HG02571 (cell line): ENCODE data around the gene PLEKHN1.
A peak's percentile ranks its signal among the peaks of the same experiment; 100 is the strongest.
"Not testable (repeated sequence)": the region's sequence is repeated elsewhere in the genome, so short reads cannot be mapped to it uniquely, and the experiment has no call there.

ENCODE experiments used
- ATAC-seq: cut with Tn5 transposase; IDR thresholded peaks from one replicate; pipeline ENCODE4 v1.9.1; 2021; ENCODE audit warnings: mild to moderate bottlenecking, moderate library complexity; ENCODE audit not compliant: unreplicated experiment

The PLEKHN1 gene

DNA sequence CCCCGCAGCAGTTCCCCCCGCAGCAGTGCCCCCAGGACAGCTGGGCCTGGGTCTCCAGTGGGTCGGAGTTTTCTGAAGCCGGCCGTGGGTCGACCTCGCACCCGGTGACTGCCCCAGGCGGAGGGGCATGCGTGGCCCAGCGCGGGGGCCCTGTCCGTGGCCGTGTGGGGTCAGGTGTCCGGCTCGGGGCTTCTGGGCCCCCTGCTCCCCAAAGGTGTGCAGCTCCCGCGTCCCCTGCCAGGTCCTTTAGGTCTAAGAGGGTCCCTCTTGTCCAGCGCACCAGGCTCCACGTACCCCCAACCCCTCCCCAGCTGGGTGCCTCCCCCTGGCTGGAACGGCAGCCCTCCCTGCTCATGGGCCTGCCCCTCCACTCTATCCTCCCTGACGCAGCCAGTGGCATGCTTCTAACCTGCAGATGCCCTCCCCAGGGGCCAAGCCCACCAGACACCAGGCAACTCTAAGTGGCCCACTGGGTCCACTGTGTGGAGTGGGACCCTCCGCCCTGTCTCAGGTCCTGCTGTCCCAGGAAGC, 39.6 kb downstream of the PLEKHN1 start:
- no peak for ATAC-seq

GRCh38 chr1:1006305-1007159, 40.2 kb downstream of the PLEKHN1 start:
- no peak for ATAC-seq

- not testable (repeated sequence) for ATAC-seq
These were observed 43.8 kb downstream of the PLEKHN1 start for GRCh38 chr1:1010131-1010530.

GRCh38 chr1:1011396-1011949, 45.2 kb downstream of the PLEKHN1 start:
- ATAC-seq, result no peak

DNA sequence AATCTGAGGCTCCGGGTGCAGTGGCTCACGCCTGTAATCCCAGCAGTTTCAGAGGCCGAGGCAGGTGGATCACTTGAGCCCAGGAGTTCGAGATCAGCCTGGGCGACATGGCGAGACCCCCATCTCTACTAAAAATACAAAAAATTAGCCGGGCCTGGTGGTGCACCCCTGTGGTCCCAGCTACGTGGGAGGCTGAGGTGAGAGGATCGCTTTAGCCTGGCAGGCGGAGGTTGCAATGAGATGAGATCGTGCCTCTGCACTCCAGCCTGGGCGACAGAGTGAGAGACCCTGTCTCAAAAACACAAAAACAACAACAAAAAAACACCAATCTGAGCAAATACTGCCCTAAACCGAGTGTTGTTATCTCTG, 46.4 kb downstream of the PLEKHN1 start:
- not testable (repeated sequence) for ATAC-seq

DNA sequence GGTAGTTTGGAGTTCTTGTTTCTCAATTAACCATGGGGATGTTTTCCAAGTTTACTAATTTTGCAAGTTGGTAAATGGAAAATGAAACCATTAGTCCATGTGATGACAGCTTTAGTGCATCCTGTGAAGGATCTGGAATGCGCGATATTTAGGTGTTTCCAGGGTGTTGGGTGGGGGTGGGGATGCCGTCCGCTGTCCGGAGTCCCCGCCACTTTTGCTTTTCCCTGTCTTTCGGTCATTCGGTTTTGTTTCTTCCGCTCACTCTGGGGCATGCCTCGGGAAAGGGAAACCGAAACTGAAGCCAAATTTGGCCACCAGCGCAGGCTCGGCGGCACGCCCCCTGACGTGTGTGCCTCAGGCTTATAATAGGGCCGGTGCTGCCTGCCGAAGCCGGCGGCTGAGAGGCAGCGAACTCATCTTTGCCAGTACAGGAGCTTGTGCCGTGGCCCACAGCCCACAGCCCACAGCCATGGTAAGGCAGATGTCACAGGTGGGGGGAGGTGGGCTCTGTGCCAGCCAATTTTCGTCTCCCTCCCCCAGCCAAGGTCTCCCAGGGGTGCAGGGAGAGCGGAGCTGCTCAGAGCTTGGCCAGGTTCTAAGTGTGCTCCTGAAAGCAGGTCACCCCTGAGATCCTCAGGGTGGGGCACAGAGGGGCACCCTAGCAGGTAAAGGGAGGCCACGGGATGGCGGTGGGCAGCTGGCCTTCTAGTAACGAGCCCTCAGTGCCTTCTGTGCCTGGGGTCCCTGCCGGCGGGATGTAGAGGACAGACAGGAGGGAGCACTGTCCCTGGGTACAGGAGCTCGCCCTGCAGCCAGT, 47.0 kb downstream of the PLEKHN1 start, which contains the start of gene ISG15:
Gene ISG15 (plus strand): TSS at position 393 of the 817 bp plus-strand sequence. CDS start 77 bp downstream, at position 470.
- ATAC-seq, result peak; percentile 72

DNA sequence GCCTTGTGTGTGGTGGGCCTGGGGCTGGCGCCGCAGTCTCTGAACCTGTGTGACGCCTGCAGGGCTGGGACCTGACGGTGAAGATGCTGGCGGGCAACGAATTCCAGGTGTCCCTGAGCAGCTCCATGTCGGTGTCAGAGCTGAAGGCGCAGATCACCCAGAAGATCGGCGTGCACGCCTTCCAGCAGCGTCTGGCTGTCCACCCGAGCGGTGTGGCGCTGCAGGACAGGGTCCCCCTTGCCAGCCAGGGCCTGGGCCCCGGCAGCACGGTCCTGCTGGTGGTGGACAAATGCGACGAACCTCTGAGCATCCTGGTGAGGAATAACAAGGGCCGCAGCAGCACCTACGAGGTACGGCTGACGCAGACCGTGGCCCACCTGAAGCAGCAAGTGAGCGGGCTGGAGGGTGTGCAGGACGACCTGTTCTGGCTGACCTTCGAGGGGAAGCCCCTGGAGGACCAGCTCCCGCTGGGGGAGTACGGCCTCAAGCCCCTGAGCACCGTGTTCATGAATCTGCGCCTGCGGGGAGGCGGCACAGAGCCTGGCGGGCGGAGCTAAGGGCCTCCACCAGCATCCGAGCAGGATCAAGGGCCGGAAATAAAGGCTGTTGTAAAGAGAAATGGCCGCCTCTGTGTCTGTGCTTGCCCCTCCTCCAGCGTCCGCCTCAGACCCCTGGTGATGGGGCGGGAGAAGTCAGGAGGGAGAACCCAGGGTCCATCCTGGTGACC, 47.8 kb downstream of the PLEKHN1 start:
- no peak for ATAC-seq

DNA sequence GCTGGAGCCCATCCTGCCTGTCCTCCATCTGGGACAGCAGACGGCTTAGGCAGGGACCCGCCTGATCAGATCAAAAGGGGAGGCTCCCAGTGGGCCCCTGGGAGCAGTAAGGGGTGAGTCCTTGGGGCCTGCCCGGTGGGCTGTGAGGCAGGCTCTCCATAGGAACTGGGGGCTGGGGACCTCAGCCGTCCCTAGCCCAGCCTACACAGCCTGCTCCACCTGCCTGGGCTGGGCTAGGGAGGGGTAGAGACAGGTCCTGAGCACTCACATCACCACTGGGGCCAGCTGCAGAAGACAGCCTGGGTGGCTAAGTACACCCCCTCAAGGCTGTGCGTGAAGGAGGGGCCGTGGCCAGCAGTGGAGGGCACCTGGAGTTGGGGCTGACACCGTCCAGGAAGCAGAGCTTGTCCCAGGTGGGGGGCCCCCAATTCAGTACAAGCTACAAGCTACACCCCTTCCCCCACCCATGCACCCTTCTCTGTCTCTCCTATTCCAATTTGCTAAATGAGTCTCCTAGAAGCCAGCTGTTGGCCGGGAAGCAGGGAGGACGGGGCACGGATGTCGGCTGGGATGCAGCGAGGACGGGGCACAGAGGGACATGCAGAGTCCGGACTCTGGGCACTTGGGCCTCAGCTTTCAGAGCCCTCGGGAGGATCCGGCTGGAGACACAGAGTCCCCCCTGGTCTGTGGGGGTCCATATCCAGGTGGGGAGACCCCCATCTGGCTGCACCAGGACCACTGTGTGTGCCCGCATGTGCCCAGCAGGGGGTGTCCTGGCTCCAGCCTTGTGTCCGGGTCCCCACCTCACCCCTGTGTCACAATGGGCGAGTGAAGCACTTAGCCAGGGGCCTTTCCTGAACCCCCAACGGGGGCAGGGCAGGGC, 48.8 kb downstream of the PLEKHN1 start:
- no peak for ATAC-seq

- not testable (repeated sequence) for ATAC-seq
These were observed 51.4 kb downstream of the PLEKHN1 start for GRCh38 chr1:1017397-1018320.

GRCh38 chr1:1018321-1018685, 52.0 kb downstream of the PLEKHN1 start:
- ATAC-seq, result not testable (repeated sequence)

DNA sequence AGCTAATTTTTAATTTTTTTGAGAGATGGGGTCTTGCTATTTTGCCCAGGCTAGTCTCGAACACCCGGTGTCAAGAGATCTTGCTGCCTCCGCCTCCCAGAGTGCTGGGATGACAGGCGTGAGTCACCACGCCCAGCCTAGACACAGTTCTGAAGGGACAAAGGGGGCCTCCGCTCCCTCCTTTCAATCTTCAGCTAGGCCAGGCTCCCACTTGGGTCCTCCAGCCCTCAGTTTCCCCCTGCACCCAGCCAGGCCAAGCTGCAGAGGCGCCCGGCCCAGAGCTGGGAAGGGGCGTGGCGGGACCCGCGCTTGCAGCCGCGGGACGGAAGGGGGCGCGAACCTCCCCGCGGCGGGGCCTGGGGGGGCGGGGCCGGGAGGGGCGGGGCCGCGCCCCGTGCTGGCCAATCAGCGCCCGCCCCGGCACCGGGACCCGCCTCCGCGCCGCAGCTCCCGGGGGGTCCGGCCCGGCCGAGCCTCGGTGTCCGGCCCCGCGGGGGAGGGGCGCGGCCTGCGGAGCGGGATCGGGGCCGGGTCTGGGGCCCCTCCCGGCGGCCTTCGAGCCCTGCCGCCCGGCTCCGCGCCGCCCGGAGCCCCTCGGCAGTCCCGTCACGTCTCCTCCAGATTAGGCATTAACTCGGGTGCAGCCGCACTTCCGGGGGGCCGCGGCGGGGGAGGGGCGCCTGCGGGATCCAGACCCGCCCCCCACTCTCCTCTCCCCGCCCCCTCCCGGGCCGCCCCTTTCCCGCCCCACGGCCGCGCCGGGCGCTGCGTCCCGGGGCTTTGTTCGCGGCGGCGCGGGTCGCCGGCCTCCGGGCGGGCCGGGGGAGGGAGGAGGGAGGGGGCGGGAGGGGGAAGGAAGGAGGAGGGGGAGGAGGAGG, 53.1 kb downstream of the PLEKHN1 start:
- peak; percentile 58 for ATAC-seq

DNA sequence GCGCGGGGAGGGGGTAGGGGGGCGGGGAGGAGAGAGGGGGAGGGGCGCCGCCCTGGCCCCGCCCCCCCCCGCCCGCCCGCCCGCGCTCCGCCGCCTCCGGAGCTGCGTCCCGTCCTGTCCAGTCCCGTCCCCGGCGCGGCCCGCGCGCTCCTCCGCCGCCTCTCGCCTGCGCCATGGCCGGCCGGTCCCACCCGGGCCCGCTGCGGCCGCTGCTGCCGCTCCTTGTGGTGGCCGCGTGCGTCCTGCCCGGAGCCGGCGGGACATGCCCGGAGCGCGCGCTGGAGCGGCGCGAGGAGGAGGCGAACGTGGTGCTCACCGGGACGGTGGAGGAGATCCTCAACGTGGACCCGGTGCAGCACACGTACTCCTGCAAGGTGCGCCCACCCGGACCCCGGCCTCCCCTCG, 53.7 kb downstream of the PLEKHN1 start, which contains the start of gene AGRN:
Gene AGRN (plus strand): TSS at position 121 of the 405 bp plus-strand sequence. CDS start 53 bp downstream, at position 174.
- ATAC-seq, result peak; percentile 29

DNA sequence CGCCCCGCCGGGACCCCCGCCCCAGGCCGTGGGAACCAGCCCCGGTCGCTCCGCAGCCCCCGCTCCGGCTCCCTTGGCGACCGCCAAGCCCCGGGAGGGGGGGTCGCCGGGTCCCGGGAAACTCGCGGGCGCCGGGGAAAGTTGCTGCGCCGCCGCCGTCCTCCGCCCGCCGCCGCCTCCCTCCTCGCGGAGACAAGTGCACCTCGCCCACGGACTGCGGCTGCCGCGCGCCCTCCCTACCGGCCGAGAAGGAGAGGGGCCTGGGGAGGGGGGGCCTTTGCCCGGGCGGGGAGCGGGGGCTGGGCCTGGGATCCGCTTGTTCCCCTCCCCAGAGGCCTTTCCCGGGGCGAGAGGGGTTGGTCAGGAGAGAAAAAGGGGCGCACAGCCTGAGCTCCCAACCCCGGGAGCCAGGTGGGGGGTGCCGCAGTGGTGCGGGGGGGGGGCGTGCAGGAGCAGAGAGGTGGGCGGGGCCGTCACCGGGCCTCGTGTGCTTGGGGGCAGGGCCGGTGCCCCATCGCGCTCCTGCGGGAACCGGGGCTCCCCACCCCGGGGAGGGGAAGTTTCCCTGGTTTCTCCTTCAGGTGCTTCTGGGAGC, 54.2 kb downstream of the PLEKHN1 start:
- ATAC-seq, result peak; percentile 11

GRCh38 chr1:1021010-1021919, 55.0 kb downstream of the PLEKHN1 start:
- no peak for ATAC-seq

GRCh38 chr1:1021920-1022259, 55.6 kb downstream of the PLEKHN1 start:
- no peak for ATAC-seq
